T-helper 2 cell treated with Interferon-gamma antibody and Interleukin-4, amounts not matched to agents 100 ng/mL and 5 ng/mL, for 36 hours (primary cell): Measurements from ENCODE around the gene CRY1. TPM values are rescaled to one million over a fixed set of nuclear protein-coding genes. Genes with fewer than 3 reads are reported as not detected.

Experiments
- intact Hi-C: fragments of 100-400 bp; cut with micrococcal nuclease; formaldehyde crosslinking; loops from one replicate; pipeline ENCODE4 v1.15.1; 2023
- total RNA-seq: library from RNA; stranded (reverse); gene quantifications from 2 replicates; pipeline ENCODE4 v1.2.3, GENCODE V29; 2022

The CRY1 gene
- total RNA-seq, 1 donor from 2014 or later = 14.7 TPM

GRCh38 chr12:106974511-106974910 lies 118.8 kb downstream of the CRY1 start:
- intact Hi-C loops = no loop called here

GRCh38 chr12:106973545-106973944 lies 119.8 kb downstream of the CRY1 start:
- intact Hi-C loops = no loop called here

- intact Hi-C loops = no loop called here
Measured at GRCh38 chr12:106971065-106971464, 122.3 kb downstream of the CRY1 start.

GRCh38 chr12:106964526-106964925 lies 128.8 kb downstream of the CRY1 start:
- intact Hi-C loops = no loop called here

GRCh38 chr12:106962286-106962685 lies 131.1 kb downstream of the CRY1 start:
- intact Hi-C loops = no loop called here

GRCh38 chr12:106960443-106960842 lies 132.9 kb downstream of the CRY1 start:
- intact Hi-C loops = no loop called here

- intact Hi-C loops = loop anchor here (1.0 to 2.0 kb wide), 2 partner anchors 363 to 655 kb away; partner anchors contain the start of gene TCP11L2
Measured at GRCh38 chr12:106957583-106957982, 135.8 kb downstream of the CRY1 start.

- intact Hi-C loops = loop anchor here (1.0 to 2.0 kb wide), 2 partner anchors 31 to 653 kb away; partner anchors contain the start of genes MTERF2 and TCP11L2
Measured at GRCh38 chr12:106956048-106956578, 137.2 kb downstream of the CRY1 start.

- intact Hi-C loops = loop anchor here (1.0 to 2.0 kb wide), 5 partner anchors 32 to 653 kb away; partner anchors contain the start of genes CRY1, MTERF2, POLR3B and RIC8B
Measured at GRCh38 chr12:106955377-106956047, 137.8 kb downstream of the CRY1 start, which contains the start of gene TMEM263. Gene TMEM263 (plus strand): TSS chr12:106955907. CDS start chr12:106967117, 11,210 bp downstream.

- intact Hi-C loops = loop anchor here (1.0 kb wide), 3 partner anchors 139 to 597 kb away; partner anchors contain the start of genes CRY1, POLR3B and RIC8B
Measured at GRCh38 chr12:106954462-106955376, 138.6 kb downstream of the CRY1 start.

- intact Hi-C loops = no loop called here
Measured at GRCh38 chr12:106953352-106954250, 139.7 kb downstream of the CRY1 start.

GRCh38 chr12:106950591-106950990 lies 142.8 kb downstream of the CRY1 start:
- intact Hi-C loops = loop anchor here (1.0 kb wide), 1 partner anchor 27 kb away; no protein-coding TSS in a partner anchor

GRCh38 chr12:106947461-106947860 lies 145.9 kb downstream of the CRY1 start:
- intact Hi-C loops = no loop called here

GRCh38 chr12:106945261-106945851 lies 148.0 kb downstream of the CRY1 start:
- intact Hi-C loops = no loop called here

GRCh38 chr12:106942775-106943174 lies 150.6 kb downstream of the CRY1 start:
- intact Hi-C loops = no loop called here

- intact Hi-C loops = no loop called here
Measured at GRCh38 chr12:106941481-106942156, 151.7 kb downstream of the CRY1 start.
